ENCODE results near the gene CTAG1A.
"Not testable (repeated sequence)": the region's sequence is repeated elsewhere in the genome, so short reads cannot be mapped to it uniquely, and the experiment has no call there.

The CTAG1A gene

GRCh38 chrX:154575076-154575475 is 9.9 kb upstream of the CTAG1A start:
- DNase-seq: not testable (repeated sequence)

DNA sequence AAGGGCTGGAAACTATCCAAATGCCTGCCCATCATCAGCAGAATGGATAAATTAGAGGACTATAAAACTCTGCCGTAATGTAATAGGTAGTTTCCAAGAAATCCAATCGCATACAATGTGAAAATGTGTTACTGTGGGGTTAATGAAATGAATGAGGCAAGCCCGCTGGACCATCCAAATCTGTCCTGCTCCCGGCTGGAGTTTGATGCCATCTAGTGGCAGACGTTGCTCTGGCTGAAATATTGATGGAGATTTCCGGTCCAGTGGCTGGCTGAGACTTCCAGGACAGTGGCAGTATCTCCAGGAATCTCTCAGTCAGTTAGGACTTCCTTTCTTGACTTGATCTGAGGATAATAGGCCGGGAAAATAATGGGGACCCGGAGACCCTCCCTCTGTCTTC is 1.9 kb upstream of the CTAG1A start:
- not testable (repeated sequence) for DNase-seq

GRCh38 chrX:154590415-154590814 is 5.5 kb downstream of the CTAG1A start:
- DNase-seq: not testable (repeated sequence)

GRCh38 chrX:154592505-154592904 is 7.6 kb downstream of the CTAG1A start:
- no peak for DNase-seq

DNA sequence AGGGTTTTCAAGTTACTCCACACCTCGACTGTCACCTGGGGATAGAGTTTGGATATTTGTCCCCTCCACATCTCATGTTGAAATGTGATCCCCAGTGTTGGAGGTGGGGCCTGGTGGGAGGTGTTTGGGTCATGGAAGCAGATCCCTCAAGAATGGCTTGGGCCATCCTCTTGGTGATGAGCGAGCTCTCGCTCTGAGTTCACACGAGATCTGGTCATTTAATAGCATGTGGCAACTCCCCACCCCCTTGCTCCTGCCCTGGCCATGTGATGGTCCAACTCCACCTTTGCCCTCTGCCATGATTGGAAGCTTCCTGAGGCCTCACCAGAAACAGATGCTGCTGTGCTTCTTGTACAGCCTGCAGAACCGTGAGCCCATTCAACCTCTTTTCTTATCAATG is 8.3 kb downstream of the CTAG1A start:
- no peak for DNase-seq

DNA sequence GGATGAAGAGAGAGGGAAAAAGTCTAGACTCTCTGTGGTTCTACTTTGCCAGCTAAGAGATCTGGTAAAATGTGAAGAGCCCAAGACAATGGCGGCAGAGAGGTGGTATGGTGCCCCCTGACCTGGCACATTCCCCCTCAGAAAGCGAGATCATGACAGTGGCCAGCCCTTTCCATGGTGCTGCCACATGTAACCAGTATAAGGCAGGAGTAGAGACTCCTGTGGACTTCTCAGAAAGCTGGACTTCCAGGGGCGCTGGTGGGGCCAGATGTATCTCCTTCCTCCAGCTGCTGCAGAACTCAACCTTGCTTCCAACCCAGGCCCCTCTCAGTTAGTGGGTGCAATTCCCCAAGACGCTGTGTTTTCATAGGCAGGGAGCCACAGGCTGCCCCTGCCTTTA is 9.6 kb downstream of the CTAG1A start:
- no peak for DNase-seq

GRCh38 chrX:154595559-154596249 is 10.8 kb downstream of the CTAG1A start:
- DNase-seq: no peak

DNA sequence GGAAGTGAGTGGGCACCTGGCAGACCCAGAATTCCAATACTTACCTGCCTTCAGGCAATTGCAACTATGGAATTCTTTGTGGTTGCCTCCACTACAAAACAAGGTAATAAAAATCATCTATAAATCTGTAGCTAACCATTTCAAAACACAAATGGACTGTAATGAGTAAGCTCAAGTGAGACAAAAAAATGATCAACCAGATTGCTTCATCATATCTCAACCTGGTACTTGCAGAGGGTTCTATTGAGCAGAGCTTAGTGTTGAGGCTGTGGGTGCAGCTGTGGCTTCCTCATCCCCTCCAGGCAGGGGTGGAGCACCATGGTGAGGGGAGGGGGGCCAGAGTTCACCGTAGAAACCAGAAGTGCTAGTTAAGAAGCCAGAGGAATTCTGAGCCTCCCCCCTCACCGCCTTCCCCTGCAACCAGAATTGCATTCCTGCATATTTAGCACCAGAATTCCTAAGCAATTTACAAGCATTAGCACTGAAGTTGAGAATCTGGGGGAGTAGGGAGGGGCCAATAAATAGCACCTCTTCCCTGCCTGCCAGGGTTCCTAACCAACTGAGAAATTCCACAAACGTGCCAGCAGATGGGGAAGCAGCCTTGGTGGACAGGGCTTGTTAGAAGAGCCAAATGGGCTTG is 11.5 kb downstream of the CTAG1A start:
- DNase-seq: no peak

DNA sequence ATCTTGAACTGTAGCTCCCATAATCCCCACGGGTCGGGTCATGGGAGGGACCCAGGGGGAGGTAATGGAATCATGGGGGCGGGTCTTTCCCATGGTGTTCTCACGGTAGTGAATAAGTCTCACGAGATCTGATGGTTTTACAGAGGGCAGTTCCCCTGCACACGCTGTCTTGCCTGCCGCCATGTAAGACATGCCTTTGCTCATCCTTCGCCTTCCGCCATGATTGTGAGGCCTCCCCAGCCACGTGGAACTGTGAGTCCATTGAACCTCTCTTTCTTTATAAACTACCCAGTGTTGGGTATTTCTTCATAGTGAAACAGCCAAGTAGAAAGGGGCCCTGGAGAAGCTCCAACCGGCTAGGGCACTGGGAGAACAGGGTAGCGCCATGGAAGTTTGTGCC is 12.3 kb downstream of the CTAG1A start:
- DNase-seq: no peak

- no peak for DNase-seq
These were observed 13.7 kb downstream of the CTAG1A start for GRCh38 chrX:154598656-154599055.

DNA sequence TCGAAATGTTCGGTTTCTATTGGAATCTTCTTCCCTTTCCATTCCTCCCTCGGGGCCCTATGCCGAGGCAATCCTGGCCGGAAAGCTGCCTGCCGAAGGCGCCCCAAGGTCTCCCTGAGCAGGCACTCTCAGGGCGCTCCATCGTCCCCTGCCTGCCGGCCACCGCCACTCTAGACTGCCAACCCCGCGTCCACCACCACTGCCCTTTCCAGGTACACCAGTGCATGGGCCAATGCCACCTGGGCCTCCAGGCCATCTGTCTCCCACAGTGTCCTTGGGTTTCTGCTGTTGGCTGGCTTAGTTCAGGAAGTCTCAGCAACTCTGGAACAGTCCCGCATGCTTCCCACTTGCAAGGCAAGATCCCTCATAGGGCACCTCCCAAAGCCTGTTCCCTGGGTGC is 14.6 kb downstream of the CTAG1A start:
- no peak for DNase-seq

- DNase-seq: no peak
These were observed 15.9 kb downstream of the CTAG1A start for GRCh38 chrX:154600759-154601374.

GRCh38 chrX:154602226-154602625 is 17.3 kb downstream of the CTAG1A start:
- DNase-seq: no peak

DNA sequence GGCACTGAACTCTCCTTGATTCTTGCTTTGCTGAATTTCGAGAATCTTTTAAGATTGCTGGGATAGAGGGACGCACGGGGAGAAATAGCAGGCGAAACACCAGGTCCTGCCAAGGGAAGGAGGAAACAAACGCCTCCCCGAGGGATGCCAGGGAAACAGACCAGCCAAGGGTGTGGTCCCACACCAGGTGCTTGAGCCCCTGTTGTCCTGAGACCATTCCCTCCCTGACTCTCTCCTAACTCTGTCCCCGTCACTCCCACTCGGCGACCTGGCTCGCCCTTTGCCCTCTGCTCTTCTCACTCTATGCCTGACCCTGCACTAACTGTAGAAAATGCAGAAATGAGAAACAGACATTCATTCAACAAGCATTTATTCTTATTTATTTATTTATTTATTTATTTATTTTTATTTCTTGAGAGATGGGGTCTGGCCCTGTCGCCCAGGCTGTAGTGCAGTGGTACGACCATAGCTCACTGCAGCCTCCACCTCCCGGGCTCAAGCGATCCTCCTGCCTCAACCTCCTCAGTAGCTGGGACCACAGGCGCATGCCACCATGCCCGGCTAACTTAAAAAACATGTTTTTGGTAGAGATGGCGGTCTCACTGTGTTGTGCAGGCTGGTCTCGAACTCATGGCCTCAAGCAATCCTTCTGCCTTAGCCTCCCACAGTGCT is 18.0 kb downstream of the CTAG1A start:
- no peak for DNase-seq

DNA sequence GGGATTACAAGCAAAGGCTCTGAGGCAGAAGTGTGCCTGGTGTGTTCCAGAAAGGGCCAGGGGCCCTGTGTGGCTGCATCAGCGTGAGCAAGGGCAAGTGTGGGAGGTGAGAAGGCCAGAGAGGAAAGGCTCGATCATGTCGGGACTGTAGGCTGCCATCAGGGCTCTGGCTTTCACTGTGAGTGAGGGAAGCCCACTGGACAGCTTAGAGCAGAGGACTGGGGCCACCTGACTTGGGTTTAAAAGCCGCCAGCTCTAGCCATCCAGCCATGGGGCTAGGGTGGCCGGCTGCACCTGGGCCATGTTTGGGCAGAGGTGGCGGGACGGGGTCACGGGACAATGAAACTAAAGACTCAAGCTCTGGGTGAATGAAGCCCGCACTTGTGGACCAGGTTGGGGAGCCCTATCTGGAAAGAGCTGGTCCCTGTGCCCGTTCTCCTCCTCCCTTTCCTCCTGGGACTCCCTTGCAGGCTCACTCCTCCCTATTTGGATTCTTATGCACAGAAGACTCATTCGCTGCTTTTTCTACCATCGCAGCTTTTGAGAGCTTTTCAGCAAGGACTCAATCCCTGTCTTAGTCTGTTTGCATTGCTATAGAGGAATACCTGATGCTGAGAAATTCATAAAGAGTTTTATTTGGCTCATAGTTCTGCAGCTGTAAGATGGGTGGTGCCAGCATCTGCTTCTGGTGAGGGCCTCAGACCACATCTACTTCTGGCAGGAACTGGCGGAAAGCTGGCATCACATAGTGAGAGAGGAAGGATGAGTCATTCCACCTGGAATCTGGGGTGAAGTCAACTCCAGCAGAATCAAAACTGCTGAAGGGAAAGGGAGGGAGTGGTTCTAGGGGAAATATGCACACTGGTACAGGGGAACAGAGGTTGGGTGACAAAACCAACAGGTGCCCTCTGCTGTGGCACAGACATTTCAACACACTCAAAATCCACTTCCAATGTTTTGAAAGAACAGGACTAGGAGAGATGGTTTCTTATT is 18.8 kb downstream of the CTAG1A start:
- no peak for DNase-seq

GRCh38 chrX:154605566-154605965 is 20.6 kb downstream of the CTAG1A start:
- DNase-seq: no peak

GRCh38 chrX:154607370-154607769 is 22.4 kb downstream of the CTAG1A start:
- no peak for DNase-seq

DNA sequence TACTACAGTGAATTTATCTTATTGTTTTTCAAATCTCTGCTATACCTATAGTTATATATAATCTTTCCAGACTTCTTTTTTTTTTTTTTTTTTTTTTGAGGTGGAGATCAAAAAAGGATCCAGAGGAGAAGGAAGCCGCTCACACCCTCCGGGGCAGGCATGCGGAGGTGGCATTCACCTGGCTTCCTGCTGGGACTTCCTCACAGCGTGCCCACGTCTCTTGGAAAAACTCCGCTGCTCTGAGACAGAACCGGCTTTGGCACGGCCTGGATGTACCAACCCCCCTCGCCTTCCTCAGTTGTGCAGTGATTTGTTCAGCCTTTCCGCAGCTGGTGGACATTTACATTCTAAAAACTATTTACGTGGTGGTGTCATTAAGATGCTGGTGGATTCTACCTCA is 23.0 kb downstream of the CTAG1A start:
- not testable (repeated sequence) for DNase-seq

GRCh38 chrX:154608823-154609222 is 23.9 kb downstream of the CTAG1A start:
- DNase-seq: not testable (repeated sequence)

DNA sequence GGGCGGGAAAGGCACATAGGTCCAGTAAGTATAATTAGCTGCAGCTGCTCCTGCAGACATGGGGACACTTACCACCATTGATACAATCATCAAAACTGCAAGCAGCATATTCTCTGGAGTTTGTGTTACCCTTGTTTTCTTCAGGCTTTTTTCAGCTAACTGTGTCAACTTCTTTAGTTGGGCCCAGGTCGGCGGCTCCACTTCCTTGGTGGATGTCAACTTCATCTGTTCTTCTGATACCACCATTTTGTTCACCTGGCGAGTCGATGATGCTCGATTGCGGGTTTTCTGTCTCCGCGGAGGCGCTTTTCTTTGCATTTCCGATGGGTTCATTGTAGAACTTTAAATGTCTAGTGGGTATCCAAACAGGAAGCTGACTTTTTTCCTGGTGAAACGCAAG is 26.2 kb downstream of the CTAG1A start:
- not testable (repeated sequence) for DNase-seq

DNA sequence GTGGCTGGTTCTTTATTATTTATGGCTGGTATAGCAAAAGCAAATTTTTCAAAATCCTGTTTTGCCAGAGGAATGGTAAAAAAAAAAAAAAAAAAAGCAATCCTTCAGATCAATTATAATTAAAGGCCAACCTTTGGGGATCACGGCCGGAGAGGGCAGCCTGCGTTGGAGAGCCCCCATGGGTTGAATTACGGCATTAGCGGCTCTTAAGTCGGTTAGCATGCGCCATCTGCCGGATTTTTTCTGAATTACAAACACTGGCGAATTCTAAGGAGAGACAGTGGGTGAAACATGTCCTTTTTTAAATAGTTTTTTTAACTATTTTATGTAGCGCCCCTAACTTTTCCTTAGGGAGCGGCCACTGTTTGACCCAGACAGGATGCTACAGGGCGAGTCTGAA is 28.7 kb downstream of the CTAG1A start:
- not testable (repeated sequence) for DNase-seq

GRCh38 chrX:154619182-154619581 is 34.2 kb downstream of the CTAG1A start, which contains the start of gene CTAG1B:
Gene CTAG1B (minus strand): TSS chrX:154619282. CDS start chrX:154619218, 64 bp downstream.
- not testable (repeated sequence) for DNase-seq

Data from activated naive CD4-positive, alpha-beta T cell treated with Interleukin-2 at 50 U/mL for 16 hours (primary cell).